Measurements from ENCODE around the gene FOXF2. TPM values are rescaled to one million over a fixed set of nuclear protein-coding genes. Genes with fewer than 3 reads are reported as not detected.

Gene FOXF2
- total RNA-seq, 1 donor from 2014 or later = 8.1 TPM

DNA sequence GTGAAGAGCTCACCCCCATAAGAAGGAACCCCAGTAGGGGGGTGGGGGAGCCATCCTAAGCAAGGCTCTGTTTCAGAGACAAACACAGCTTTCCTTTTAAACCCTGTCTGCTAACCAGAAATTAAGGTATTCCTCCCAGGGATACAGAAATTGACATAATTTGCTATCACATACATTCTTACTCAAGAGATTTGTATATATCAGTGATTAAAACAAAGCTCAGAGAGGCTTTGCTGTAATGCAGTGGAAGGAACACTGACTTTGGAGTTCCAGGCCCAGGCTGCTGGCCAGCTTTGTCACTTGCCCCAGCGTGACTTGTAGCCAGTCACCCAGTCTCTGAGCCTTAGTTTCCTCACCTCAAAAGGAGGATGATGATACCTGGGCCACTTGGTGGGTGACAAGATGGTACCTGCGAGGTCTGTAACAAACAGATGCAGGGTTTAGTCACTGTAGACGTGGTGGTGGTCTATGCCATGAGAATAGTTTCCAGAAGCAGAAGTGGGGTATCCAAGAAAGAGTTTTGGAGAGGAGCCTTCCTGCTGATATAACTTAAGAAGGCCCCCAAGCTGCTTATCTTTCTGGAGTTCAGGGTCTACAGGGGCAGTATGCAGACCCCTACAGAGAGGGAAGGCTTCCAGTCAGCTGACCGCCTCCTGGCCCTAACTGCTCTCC, 3.2 kb upstream of the FOXF2 start:
- DNase-seq (ENCODE audit: extremely low spot score, unreplicated experiment) = no peak
- TF ChIP-seq, protein P1, sequence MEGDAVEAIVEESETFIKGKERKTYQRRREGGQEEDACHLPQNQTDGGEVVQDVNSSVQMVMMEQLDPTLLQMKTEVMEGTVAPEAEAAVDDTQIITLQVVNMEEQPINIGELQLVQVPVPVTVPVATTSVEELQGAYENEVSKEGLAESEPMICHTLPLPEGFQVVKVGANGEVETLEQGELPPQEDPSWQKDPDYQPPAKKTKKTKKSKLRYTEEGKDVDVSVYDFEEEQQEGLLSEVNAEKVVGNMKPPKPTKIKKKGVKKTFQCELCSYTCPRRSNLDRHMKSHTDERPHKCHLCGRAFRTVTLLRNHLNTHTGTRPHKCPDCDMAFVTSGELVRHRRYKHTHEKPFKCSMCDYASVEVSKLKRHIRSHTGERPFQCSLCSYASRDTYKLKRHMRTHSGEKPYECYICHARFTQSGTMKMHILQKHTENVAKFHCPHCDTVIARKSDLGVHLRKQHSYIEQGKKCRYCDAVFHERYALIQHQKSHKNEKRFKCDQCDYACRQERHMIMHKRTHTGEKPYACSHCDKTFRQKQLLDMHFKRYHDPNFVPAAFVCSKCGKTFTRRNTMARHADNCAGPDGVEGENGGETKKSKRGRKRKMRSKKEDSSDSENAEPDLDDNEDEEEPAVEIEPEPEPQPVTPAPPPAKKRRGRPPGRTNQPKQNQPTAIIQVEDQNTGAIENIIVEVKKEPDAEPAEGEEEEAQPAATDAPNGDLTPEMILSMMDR (conservative IDR thresholded peaks at IDR 0.05) = no peak
- Mint-ChIP-seq H3K27ac (no peak overlapping the region), H3K27me3 (peaks cover 80% of the 10 kb centered on the region), H3K4me3 (no peak overlapping the region), H3K36me3 (no peaks in the 10 kb centered on the region), H3K4me1 (ENCODE audit: unreplicated experiment) (peaks cover 10% of the 10 kb centered on the region), H3K9me3 (no peaks in the 10 kb centered on the region)

DNA sequence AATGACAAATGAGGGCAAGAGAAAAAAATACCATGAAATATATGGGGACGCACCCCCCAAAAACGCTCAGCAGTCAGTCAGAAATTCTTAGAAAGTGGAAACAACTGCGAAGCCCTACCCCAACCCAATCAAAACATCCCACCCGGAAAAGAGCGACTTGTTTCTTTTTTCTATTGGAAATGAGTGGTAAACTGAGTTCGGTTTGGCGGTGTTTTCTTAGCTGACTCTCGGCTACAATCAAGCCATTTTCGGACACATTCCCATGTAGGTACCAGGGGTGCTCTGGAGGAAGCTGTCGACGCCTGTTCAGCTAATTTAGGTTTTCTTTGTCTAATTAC, 1.9 kb upstream of the FOXF2 start:
- Mint-ChIP-seq H3K27me3 (peaks cover 86% of the 10 kb centered on the region), H3K36me3 (no peaks in the 10 kb centered on the region), H3K27ac (no peak overlapping the region), H3K4me3 (peak overlapping the region; percentile 67), H3K4me1 (ENCODE audit: unreplicated experiment) (peaks cover 17% of the 10 kb centered on the region), H3K9me3 (no peaks in the 10 kb centered on the region)
- DNase-seq (ENCODE audit: extremely low spot score, unreplicated experiment) = no peak
- TF ChIP-seq, protein P1 (conservative IDR thresholded peaks at IDR 0.05) = no peak

DNA sequence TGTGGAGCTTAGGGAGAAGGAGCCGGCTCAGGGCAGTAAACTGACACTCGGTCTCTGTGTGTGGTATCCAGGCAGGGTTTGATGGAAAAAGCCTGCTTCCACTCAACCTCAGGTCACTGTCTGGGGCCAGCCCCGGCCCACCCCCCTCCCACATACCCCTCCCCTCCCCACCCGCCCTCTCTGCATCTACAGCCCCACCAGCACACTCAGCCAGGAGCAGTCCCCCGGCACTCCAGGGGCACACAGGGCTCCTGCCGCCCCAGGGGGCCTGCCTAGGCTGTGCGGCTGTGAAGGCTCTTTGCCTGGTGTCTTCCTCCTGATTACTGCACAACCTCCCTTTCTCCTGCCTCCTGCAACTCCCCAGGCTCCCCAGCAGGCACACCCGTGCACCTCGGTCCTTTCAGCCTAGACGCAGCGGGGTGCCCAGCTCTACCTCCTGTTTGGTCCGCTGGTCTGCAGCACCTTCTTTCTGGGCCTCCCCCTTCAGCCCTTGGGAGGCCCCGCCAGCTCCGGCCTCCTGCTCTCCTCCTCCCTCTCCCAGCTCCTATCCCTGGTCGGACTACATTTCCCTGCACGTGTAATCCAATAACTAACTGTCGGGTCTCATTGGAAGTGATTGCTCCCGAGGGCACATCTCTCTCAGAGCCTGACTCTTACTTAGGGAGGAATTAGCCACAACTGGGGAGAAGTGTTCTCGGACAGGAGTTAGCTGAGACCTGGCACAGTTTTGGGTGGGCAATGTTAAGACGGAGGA, 1.3 kb upstream of the FOXF2 start:
- Mint-ChIP-seq H3K27ac (no peak overlapping the region), H3K27me3 (peaks cover 83% of the 10 kb centered on the region), H3K4me1 (ENCODE audit: unreplicated experiment) (peaks cover 18% of the 10 kb centered on the region), H3K4me3 (peak overlapping the region; percentile 84), H3K9me3 (no peaks in the 10 kb centered on the region), H3K36me3 (no peaks in the 10 kb centered on the region)
- TF ChIP-seq, protein P1 (conservative IDR thresholded peaks at IDR 0.05) = no peak
- DNase-seq (ENCODE audit: extremely low spot score, unreplicated experiment) = no peak

DNA sequence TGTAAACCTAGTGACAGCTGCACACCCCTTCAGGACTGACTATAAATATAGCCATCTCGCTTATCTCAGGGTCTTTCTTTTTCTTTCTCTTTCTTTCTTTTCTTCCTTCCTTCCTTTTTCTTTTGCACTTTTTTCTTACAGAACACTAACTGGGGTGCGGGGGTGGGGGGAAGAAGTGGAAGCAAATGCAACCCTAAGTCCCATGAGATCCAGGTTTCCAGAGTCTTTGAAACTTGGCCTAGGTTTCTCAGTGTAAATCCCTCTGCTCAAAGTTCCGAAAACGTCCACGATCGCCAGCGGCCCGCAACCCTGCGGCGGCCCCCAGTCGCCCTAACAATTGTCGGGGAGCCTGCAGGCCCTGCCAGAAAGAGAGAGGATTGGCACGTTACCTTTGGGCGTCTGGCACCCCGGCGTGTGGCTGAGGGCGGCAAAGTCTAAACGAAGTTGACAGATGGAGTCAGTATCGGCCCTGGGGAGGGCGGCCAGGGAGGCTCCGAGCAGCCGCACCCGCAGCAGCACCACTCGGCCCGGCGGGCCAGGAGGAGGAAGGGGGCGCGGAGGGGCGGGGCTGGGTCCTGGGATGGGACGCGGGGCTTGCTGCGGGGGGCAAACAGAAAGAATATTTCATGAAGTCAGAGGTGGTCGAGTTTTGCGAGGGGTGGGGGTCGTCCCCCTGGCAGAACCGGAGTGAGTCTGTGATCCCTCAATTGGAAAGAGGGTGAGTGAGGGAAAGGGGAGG, 577 bp upstream of the FOXF2 start:
- DNase-seq (ENCODE audit: extremely low spot score, unreplicated experiment) = no peak
- no peaks in the 10 kb centered on the region for H3K9me3 Mint-ChIP-seq
- peak overlapping the region; percentile 84 for H3K4me3 Mint-ChIP-seq
- peaks cover 81% of the 10 kb centered on the region for H3K27me3 Mint-ChIP-seq
- H3K4me1 Mint-ChIP-seq (ENCODE audit: unreplicated experiment) = peaks cover 18% of the 10 kb centered on the region
- H3K36me3 Mint-ChIP-seq = no peaks in the 10 kb centered on the region
- TF ChIP-seq, protein P1 (conservative IDR thresholded peaks at IDR 0.05) = no peak
- peak overlapping the region; percentile 51 for H3K27ac Mint-ChIP-seq

DNA sequence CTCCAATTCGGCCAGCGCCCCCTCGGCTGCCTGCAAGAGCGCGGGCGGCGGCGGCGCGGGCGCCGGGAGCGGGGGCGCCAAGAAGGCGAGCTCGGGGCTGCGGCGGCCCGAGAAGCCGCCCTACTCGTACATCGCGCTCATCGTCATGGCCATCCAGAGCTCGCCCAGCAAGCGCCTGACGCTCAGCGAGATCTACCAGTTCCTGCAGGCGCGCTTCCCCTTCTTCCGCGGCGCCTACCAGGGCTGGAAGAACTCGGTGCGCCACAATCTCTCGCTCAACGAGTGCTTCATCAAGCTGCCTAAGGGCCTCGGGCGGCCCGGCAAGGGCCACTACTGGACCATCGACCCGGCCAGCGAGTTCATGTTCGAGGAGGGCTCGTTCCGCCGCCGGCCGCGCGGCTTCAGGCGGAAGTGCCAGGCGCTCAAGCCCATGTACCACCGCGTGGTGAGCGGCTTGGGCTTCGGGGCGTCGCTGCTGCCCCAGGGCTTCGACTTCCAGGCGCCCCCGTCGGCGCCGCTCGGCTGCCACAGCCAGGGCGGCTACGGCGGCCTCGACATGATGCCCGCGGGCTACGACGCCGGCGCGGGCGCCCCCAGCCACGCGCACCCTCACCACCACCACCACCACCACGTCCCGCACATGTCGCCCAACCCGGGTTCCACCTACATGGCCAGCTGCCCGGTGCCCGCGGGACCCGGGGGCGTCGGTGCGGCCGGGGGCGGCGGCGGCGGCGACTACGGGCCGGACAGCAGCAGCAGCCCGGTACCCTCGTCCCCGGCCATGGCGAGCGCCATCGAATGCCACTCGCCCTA, 963 bp downstream of the FOXF2 start:
- no peak for DNase-seq (ENCODE audit: extremely low spot score, unreplicated experiment)
- Mint-ChIP-seq H3K4me3 (peak overlapping the region; percentile 89), H3K27me3 (peaks cover 84% of the 10 kb centered on the region), H3K27ac (no peak overlapping the region), H3K36me3 (no peaks in the 10 kb centered on the region), H3K4me1 (ENCODE audit: unreplicated experiment) (peaks cover 24% of the 10 kb centered on the region), H3K9me3 (no peaks in the 10 kb centered on the region)
- TF ChIP-seq, protein P1 (conservative IDR thresholded peaks at IDR 0.05) = no peak

Measured in type B pancreatic cell (in vitro differentiated cells).